COLO668 (cell line): ENCODE data around the gene MTHFSD.

ENCODE experiments used
- DNase-seq: peaks from one replicate; lab custom pipeline; 2025; ENCODE audit not compliant: unreplicated experiment; lab: John Stamatoyannopoulos, UW

MTHFSD gene

GRCh38 chr16:86553356-86553755, 1.7 kb downstream of the MTHFSD start:
- DNase-seq = no peak

GRCh38 chr16:86550281-86550680, 4.8 kb downstream of the MTHFSD start:
- no peak for DNase-seq

GRCh38 chr16:86549893-86550190, 5.2 kb downstream of the MTHFSD start:
- no peak for DNase-seq

GRCh38 chr16:86549076-86549892, 5.8 kb downstream of the MTHFSD start:
- no peak for DNase-seq

GRCh38 chr16:86547286-86547685, 7.7 kb downstream of the MTHFSD start:
- DNase-seq = no peak

GRCh38 chr16:86546638-86547013, 8.4 kb downstream of the MTHFSD start:
- no peak for DNase-seq

GRCh38 chr16:86545954-86546637, 8.9 kb downstream of the MTHFSD start:
- no peak for DNase-seq

GRCh38 chr16:86545481-86545880, 9.6 kb downstream of the MTHFSD start:
- DNase-seq = no peak

- no peak for DNase-seq
Measured at GRCh38 chr16:86542756-86543750, 12.0 kb downstream of the MTHFSD start.

- no peak for DNase-seq
Measured at GRCh38 chr16:86541560-86541959, 13.5 kb downstream of the MTHFSD start.

GRCh38 chr16:86540894-86541293, 14.1 kb downstream of the MTHFSD start:
- no peak for DNase-seq

GRCh38 chr16:86538196-86538780, 16.7 kb downstream of the MTHFSD start:
- DNase-seq = no peak

- no peak for DNase-seq
Measured at GRCh38 chr16:86537486-86537885, 17.5 kb downstream of the MTHFSD start.

GRCh38 chr16:86536621-86537020, 18.4 kb downstream of the MTHFSD start:
- no peak for DNase-seq

- DNase-seq = no peak
Measured at GRCh38 chr16:86534779-86535615, 20.0 kb downstream of the MTHFSD start.

GRCh38 chr16:86533767-86534351, 21.2 kb downstream of the MTHFSD start:
- DNase-seq = no peak

GRCh38 chr16:86533076-86533475, 22.0 kb downstream of the MTHFSD start:
- no peak for DNase-seq

GRCh38 chr16:86532526-86532815, 22.6 kb downstream of the MTHFSD start:
- DNase-seq = no peak

GRCh38 chr16:86531641-86532525, 23.2 kb downstream of the MTHFSD start:
- no peak for DNase-seq
